NCI-H1092 (cell line): ENCODE results near the gene VWA1.
A peak's percentile ranks its signal among the peaks of the same experiment; 100 is the strongest.
"Not testable (repeated sequence)": the region's sequence is repeated elsewhere in the genome, so short reads cannot be mapped to it uniquely, and the experiment has no call there.

Experiments
- DNase-seq: peaks from one replicate; lab custom pipeline; 2025; lab: John Stamatoyannopoulos, UW

VWA1 gene

GRCh38 chr1:1435106-1435903, at the start of gene VWA1:
Gene VWA1, plus strand, starts transcription at chr1:1435690. Its CDS starts 59 bp downstream, at chr1:1435749.
- DNase-seq: no peak

GRCh38 chr1:1385931-1386330, 49.6 kb upstream of the VWA1 start:
- no peak for DNase-seq

- DNase-seq: no peak
Measured at GRCh38 chr1:1387098-1388077, 48.1 kb upstream of the VWA1 start.

- no peak for DNase-seq
Measured at GRCh38 chr1:1388078-1388472, 47.4 kb upstream of the VWA1 start.

- DNase-seq: no peak
Measured at GRCh38 chr1:1390675-1391074, 44.8 kb upstream of the VWA1 start.

- no peak for DNase-seq
Measured at GRCh38 chr1:1391225-1391624, 44.3 kb upstream of the VWA1 start.

- no peak for DNase-seq
Measured at GRCh38 chr1:1393014-1393413, 42.5 kb upstream of the VWA1 start.

GRCh38 chr1:1393428-1393827, 42.1 kb upstream of the VWA1 start:
- DNase-seq: no peak

GRCh38 chr1:1394116-1394515, 41.4 kb upstream of the VWA1 start:
- no peak for DNase-seq

- DNase-seq: no peak
Measured at GRCh38 chr1:1395166-1395565, 40.3 kb upstream of the VWA1 start.

GRCh38 chr1:1397839-1398523, 37.5 kb upstream of the VWA1 start:
- no peak for DNase-seq

GRCh38 chr1:1398677-1399186, 36.8 kb upstream of the VWA1 start:
- no peak for DNase-seq

GRCh38 chr1:1399187-1399871, 36.2 kb upstream of the VWA1 start, which contains the start of gene CCNL2:
Gene CCNL2, minus strand, starts transcription at chr1:1399335. Its CDS starts 29 bp downstream, at chr1:1399306.
- DNase-seq: peak; percentile 86

- DNase-seq: no peak
Measured at GRCh38 chr1:1399872-1400575, 35.5 kb upstream of the VWA1 start.

GRCh38 chr1:1400576-1401456, 34.7 kb upstream of the VWA1 start:
- no peak for DNase-seq

GRCh38 chr1:1401457-1402010, 34.0 kb upstream of the VWA1 start:
- no peak for DNase-seq

- DNase-seq: no peak
Measured at GRCh38 chr1:1402072-1402900, 33.2 kb upstream of the VWA1 start.

- not testable (repeated sequence) for DNase-seq
Measured at GRCh38 chr1:1402901-1403392, 32.5 kb upstream of the VWA1 start.
